NCI-H446 (cell line): ENCODE data around the gene CDK12.

Experiments used
- DNase-seq, 2 experiments: peaks; one replicate each; lab custom pipeline; 2025; lab: John Stamatoyannopoulos, UW

CDK12 gene

GRCh38 chr17:39582658-39583057 lies 121.4 kb downstream of the CDK12 start:
- DNase-seq, result no peak
